ENCODE data around the gene BSPRY.

The BSPRY gene

GRCh38 chr9:113401027-113401792 is 51.9 kb downstream of the BSPRY start, which contains the start of gene ALAD (continued):
- TF ChIP-seq, protein P1, sequence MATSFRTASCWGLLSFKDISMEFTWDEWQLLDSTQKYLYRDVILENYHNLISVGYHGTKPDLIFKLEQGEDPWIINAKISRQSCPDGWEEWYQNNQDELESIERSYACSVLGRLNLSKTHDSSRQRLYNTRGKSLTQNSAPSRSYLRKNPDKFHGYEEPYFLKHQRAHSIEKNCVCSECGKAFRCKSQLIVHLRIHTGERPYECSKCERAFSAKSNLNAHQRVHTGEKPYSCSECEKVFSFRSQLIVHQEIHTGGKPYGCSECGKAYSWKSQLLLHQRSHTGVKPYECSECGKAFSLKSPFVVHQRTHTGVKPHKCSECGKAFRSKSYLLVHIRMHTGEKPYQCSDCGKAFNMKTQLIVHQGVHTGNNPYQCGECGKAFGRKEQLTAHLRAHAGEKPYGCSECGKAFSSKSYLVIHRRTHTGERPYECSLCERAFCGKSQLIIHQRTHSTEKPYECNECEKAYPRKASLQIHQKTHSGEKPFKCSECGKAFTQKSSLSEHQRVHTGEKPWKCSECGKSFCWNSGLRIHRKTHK (tag by site-specific recombination; IDR thresholded peaks at IDR 0.05): no peak
- TF ChIP-seq ZNF561 (tag by site-specific recombination; IDR thresholded peaks at IDR 0.05; ENCODE audit: borderline replicate concordance) (0 out of 2 replicates have a peak, but pooled peaks have one; percentile 38), REPIN1 (tag by site-specific recombination; IDR thresholded peaks at IDR 0.05; ENCODE audit: low read depth) (no peak), ZNF146 (tag by site-specific recombination; IDR thresholded peaks at IDR 0.05) (no peak), SP7 (tag by site-specific recombination; IDR thresholded peaks at IDR 0.05) (peak; percentile 49), ZBTB20 (tag by site-specific recombination; IDR thresholded peaks at IDR 0.05) (peak; percentile 77), ZNF23 (tag by site-specific recombination; IDR thresholded peaks at IDR 0.05; ENCODE audit: borderline replicate concordance) (no peak), ZNF654 (tag by site-specific recombination; IDR thresholded peaks at IDR 0.05; ENCODE audit: low read depth) (peak; percentile 23), ZNF76 (tag by site-specific recombination; IDR thresholded peaks at IDR 0.05; ENCODE audit: borderline replicate concordance, low read depth) (no peak), MZF1 (tag by site-specific recombination; IDR thresholded peaks at IDR 0.05; ENCODE audit: borderline replicate concordance) (no peak), ZNF664 (tag by site-specific recombination; IDR thresholded peaks at IDR 0.05) (no peak), SP3 (tag by site-specific recombination; IDR thresholded peaks at IDR 0.05) (peak; percentile 93), ZNF707 (tag by site-specific recombination; IDR thresholded peaks at IDR 0.05) (no peak), ZNF473 (tag by site-specific recombination; IDR thresholded peaks at IDR 0.05) (no peak), ZNF157 (tag by site-specific recombination; IDR thresholded peaks at IDR 0.05) (no peak), KLF9 (tag by site-specific recombination; IDR thresholded peaks at IDR 0.05; ENCODE audit: low read depth) (peak; percentile 98), GLIS1 (tag by site-specific recombination; IDR thresholded peaks at IDR 0.05) (peak; percentile 91), ZNF629 (tag by site-specific recombination; IDR thresholded peaks at IDR 0.05) (peak; percentile 38), ZNF555 (tag by site-specific recombination; conservative IDR thresholded peaks at IDR 0.05) (no peak), ZNF148 (tag by site-specific recombination; IDR thresholded peaks at IDR 0.05; ENCODE audit: borderline replicate concordance) (no peak), ZNF621 (tag by site-specific recombination; IDR thresholded peaks at IDR 0.05) (no peak), PRDM1 (tag by site-specific recombination; IDR thresholded peaks at IDR 0.05) (no peak), ZNF19 (tag by site-specific recombination; IDR thresholded peaks at IDR 0.05; ENCODE audit: low read depth) (no peak), RBAK (tag by site-specific recombination; IDR thresholded peaks at IDR 0.05) (no peak), ZNF155 (tag by site-specific recombination; IDR thresholded peaks at IDR 0.05) (no peak)
- TF ChIP-seq, protein P2, sequence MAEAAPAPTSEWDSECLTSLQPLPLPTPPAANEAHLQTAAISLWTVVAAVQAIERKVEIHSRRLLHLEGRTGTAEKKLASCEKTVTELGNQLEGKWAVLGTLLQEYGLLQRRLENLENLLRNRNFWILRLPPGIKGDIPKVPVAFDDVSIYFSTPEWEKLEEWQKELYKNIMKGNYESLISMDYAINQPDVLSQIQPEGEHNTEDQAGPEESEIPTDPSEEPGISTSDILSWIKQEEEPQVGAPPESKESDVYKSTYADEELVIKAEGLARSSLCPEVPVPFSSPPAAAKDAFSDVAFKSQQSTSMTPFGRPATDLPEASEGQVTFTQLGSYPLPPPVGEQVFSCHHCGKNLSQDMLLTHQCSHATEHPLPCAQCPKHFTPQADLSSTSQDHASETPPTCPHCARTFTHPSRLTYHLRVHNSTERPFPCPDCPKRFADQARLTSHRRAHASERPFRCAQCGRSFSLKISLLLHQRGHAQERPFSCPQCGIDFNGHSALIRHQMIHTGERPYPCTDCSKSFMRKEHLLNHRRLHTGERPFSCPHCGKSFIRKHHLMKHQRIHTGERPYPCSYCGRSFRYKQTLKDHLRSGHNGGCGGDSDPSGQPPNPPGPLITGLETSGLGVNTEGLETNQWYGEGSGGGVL (tag by site-specific recombination; IDR thresholded peaks at IDR 0.05): peak; percentile 82
- TF ChIP-seq, protein P3, sequence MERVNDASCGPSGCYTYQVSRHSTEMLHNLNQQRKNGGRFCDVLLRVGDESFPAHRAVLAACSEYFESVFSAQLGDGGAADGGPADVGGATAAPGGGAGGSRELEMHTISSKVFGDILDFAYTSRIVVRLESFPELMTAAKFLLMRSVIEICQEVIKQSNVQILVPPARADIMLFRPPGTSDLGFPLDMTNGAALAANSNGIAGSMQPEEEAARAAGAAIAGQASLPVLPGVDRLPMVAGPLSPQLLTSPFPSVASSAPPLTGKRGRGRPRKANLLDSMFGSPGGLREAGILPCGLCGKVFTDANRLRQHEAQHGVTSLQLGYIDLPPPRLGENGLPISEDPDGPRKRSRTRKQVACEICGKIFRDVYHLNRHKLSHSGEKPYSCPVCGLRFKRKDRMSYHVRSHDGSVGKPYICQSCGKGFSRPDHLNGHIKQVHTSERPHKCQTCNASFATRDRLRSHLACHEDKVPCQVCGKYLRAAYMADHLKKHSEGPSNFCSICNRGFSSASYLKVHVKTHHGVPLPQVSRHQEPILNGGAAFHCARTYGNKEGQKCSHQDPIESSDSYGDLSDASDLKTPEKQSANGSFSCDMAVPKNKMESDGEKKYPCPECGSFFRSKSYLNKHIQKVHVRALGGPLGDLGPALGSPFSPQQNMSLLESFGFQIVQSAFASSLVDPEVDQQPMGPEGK (tag by site-specific recombination; IDR thresholded peaks at IDR 0.05): peak; percentile 99
